HG03025 (cell line): Measurements from ENCODE around the gene FOSL2.

Source experiments
- ATAC-seq: cut with Tn5 transposase; IDR thresholded peaks from one replicate; pipeline ENCODE4 v1.9.1; 2021; ENCODE audit warnings: mild to moderate bottlenecking, moderate library complexity; ENCODE audit not compliant: unreplicated experiment, low FRiP score

Gene FOSL2

DNA sequence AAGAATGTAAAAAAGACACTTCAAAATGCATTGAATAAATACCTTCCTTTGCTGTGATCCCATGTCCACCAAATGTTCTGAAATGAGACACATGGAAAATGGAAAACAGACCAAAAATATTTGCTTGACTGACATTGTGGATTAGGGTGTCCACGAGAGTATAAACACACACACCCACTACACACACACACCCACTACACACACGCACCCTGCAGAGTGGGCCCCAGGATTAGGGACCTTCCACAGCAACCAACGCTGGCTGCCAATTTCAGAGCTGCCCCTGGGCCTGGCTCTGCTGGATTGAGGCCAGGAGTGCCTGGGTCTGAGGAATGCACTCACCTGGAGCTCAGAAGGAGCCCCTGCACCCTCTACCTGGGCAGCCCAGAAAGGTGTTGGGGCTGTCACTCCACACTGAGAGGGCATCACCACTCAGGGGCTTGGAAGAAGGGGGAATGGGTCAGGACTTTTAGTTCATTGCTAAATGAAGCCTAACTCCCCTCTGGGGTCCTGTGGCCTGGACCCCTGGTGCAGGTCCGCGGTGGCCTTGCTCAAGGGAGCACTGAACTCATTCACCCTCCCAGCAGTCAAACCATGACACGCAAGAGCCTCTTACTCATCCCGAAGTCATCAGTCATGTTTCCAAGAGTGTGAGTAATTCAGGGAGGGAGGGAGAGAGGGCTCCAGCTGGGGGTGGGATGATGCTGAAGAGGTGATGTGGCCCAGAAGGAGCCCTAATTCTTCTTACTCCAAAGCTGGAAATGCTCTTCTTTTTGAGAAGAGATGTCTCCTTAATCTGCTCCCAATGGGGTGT lies 53.0 kb downstream of the FOSL2 start:
- no peak for ATAC-seq

DNA sequence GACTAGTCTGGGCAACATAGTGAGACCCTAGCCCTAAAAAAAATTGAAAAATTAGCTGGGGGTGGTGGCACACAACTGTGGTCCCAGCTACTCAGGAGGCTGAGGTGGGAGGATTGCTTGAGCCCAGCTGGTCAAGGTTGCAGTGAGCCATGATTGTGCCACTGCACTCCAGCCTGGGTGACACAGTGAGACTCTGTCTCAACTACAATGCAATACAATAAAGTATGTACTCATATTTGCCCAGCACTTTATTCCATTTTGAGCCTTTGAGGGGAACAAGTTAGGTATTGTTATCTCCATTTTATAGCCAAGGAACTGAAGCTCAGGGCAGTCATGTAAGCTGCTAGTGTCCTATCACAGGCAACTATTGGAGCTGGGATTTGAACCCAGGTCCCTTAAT lies 53.9 kb downstream of the FOSL2 start:
- no peak for ATAC-seq

DNA sequence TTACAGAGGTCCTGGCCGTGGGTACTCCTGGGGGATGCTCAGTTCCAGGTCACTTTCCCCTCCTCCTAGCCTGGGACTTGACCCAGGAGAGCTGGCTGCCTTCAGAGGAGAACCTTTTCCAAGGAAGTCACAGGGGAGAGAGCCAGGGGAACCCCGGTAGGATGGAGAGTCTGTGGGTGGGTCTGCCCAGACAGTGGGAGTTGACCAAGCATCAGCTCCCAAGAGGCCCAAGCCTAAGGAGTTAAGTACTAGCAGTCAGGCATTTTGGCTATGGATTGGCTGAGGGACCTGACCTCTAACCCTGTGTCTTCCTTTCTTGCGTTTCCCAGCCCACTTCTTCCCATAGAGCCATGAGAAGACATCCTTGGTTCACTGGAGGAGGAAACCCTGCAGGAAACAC lies 54.4 kb downstream of the FOSL2 start:
- no peak for ATAC-seq

DNA sequence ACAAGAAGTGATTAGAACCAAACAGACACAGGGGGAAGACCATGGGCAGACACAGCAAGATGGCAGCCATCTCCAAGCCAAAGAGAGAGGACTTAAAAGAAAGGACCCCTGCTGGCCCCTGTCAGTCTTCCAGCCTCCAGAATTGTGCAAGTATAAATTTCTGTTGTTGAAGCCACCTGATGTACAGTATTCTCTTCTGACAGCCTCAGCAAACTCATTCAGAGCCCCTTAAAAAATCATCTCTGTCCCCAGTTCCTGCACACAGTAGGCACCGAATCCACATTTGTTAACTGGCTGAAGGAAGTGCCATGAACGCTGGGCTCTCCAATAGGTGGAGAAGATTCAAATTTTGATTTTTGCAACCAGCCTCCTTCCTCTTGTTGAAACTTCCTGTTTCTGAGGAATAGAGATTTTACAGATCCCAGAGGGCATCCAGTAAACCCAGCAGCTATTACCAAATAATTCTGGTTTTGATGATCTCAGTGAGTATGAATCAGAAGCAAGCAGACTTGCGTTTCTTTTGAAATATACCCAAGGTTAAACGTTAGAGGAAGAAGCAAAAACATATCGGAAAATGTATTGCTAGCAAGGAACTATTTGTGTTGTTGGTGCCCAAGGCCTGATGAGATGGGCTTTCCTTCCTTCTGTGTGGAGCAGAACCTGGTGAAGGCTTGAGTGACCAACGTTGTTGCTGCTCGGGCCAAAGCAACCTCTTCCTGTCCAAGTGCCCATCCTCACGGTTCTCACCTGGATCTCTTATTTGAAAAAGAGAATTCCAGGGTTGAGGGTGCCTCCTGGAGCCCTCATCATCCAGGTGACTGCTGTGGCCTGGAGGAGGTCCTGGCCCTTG lies 55.5 kb downstream of the FOSL2 start:
- ATAC-seq = no peak

GRCh38 chr2:28448793-28449100 lies 56.1 kb downstream of the FOSL2 start:
- ATAC-seq = no peak

GRCh38 chr2:28449126-28449487 lies 56.4 kb downstream of the FOSL2 start:
- ATAC-seq = no peak

DNA sequence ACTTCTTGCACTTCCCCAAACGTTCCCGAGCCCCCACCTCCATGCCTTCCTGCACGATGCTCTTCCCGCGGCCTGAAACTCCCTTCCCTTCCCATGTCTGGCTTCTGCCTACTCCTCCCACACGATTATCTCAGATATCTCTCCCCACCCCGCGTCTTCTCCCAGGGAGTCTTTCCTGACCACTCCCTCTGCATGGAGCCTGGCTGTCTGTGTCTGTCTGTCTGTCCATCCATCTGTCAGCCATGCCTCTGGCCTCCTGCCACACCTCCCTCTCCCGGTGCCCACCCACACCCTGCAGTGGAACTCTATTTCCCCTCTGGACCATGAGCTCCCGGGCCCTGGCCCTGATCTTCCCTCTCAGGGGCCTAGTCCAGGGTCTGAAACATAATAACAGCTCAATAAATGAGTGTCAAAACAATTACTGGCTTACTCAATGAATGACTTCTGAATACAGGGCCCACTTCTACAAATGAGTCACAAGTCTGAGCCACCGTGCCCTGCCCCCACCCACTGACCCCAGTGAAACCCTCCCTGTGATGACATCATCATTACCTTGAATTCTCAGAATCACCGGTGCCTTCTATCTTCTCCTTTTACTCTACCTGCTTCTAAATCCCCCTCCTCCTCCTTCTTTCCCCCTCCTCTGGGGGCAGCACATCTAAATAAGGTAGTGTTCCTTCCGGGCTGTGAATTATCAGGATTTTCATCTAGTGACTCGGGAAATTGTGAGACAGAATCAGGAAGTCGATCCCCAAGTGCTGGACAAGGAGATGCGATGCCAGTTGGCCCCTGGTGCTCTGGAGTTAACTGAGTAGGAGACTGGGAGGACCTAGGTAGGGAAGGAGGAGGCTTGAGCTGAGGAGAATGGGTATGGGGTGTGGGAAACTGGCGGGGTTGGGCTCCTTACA lies 57.1 kb downstream of the FOSL2 start:
- no peak for ATAC-seq

GRCh38 chr2:28450901-28451565 lies 58.4 kb downstream of the FOSL2 start:
- no peak for ATAC-seq

DNA sequence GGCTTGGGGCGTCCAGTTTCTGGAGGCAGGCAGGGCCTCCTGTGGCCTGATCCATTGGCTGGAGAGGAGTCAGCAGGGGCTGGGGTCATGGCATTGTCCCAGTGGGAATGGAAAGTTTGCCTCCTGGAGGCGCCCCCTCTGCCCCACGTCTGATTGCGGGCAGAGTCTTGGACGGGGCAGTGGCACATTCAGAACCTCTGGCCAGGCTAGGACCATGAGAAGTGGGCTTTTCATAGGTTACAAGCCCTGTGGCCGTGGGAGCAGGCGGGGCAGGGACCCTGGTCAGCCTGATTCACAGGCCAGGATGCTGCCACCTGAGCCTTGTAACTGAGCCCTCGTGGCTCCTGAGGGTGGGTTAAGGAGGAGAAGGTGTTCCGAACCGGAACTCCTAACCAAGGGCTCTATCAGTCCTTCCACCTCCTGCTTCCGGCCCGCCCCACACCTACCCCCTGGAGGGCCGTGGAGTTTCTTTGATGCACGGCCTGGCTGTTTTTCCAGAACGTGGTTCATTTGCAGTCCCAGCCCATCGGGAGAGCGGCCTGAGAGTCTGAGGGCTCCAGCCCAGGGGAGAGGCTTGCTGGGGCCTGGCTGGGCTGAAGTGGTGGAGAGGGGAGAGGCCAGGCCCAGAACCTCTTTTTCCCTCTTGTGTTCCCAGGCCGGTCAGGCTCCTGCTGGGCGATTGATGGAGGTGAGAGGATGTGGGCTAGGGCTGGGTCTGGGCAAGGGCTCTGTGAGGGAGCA lies 59.3 kb downstream of the FOSL2 start:
- no peak for ATAC-seq

GRCh38 chr2:28452534-28453081 lies 60.0 kb downstream of the FOSL2 start:
- no peak for ATAC-seq

DNA sequence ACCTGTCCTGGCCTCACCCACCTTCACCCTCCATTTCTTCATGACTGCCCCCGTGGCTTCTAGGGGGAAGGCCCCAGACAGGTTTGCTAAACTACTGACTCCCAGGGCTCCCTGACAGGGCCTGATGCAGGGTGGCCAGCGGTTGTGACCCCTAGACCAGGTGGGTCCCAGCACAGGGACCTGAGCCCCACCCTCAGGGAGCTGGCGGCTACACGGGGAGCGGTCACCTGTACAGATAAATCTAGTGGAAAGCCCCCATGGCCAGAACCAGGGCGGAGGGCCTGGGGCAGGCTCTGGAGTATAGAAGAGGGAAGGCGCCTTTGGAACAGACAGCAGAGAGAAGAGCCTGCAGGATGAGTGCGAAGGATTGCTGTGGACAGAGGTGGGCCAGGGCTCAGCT lies 60.7 kb downstream of the FOSL2 start:
- ATAC-seq = no peak

DNA sequence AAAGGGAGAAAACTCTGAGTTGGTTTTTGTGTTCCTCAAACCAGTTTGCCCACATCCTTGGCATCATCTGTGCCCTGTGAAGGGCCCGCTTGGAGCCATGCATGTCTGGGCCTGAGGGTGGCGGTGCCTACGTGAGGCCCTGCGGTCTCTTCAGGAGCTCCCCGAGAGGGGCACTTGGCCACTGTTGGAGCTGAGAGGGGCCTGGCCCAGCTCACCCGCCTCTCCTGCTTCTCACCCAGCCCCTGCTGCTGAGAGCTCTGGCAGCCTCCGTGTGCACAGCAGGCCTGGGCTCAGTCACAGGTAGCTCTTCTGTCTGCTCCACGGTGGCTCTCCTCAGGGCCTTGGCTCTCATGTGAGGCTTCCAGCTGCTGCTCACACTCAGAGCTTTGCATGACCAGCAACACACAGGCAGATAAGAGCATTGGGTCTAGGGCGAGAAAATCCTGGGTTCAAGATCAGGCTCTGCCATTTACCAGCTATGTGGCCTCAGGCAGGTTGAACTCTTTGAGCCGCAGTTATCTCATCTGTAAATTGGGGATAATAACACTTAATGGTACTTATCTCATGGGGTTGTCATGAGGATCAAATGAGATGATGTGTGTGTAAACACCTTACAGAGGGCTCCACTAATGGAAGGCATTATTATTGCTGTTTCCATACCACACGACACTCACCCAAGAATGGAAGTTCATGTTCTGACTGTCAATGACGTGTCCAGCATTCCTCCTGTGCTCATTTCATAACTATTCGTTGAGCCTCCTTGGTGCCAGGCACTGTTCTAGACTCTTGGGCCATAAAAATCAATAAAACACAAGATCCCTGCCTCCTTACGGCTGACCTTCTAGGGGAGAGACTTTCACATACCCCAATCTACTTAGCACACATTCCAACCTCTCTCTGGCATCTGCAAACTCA lies 61.6 kb downstream of the FOSL2 start:
- ATAC-seq = no peak

GRCh38 chr2:28457237-28457636 lies 64.6 kb downstream of the FOSL2 start:
- ATAC-seq = no peak

DNA sequence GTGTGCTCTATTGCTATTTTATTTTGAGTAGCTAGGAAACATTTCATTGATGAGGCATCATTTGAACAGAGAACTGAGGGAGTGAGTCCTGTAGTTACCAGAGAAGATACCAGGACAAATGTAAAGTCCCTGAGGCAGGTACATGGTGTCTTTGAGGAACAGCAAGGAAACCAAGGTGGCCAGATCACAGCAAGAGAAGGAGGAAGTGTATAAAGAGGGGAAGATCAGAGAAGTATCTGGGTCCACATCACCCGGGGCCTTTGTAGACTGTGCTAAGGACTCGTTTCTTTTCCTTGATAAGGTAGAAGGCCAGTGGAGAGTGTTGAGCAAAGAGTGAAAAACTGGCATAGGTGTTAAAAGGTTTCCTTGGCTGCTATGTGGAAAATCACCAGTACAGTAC lies 68.4 kb downstream of the FOSL2 start:
- no peak for ATAC-seq

- ATAC-seq = no peak
Observed at GRCh38 chr2:28462122-28462521, 69.5 kb downstream of the FOSL2 start.

GRCh38 chr2:28463211-28463816 lies 70.7 kb downstream of the FOSL2 start:
- no peak for ATAC-seq

DNA sequence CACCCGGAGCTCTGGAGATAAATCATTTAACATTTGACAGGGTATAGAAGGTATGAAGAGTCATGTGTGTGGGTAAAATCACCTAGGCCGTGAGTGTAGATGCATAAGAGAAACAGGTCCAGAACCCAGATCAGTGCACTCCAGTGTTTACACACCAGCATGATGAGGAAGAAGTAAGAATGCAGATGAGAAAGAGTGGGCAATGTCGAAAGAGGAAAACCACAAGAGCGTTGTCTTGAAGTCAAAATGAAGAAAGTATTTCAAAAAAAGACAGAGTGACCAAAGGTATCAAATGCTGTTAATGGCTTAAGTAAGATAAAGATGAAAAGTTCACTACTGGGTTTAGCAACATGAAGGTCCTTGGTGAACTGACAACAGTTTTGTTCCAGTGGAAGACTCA lies 71.2 kb downstream of the FOSL2 start:
- no peak for ATAC-seq
